ENCODE results near the gene MOGAT3. TPM values are rescaled to one million over a fixed set of nuclear protein-coding genes. Genes with fewer than 3 reads are reported as not detected.
A peak's percentile ranks its signal among the peaks of the same experiment; 100 is the strongest.

Gene MOGAT3
- total RNA-seq, 1 donor from 2014 or later: not detected

GRCh38 chr7:101235522-101235921 lies 34.7 kb upstream of the MOGAT3 start:
- H3K27me3 Mint-ChIP-seq (ENCODE audit: low read depth): peaks cover 12% of the 10 kb centered on the region
- H3K4me3 Mint-ChIP-seq: no peak overlapping the region
- peaks cover 10% of the 10 kb centered on the region for H3K4me1 Mint-ChIP-seq
- H3K9me3 Mint-ChIP-seq: no peaks in the 10 kb centered on the region
- H3K27ac Mint-ChIP-seq (ENCODE audit: unreplicated experiment): no peak overlapping the region
- TF ChIP-seq, protein P1, sequence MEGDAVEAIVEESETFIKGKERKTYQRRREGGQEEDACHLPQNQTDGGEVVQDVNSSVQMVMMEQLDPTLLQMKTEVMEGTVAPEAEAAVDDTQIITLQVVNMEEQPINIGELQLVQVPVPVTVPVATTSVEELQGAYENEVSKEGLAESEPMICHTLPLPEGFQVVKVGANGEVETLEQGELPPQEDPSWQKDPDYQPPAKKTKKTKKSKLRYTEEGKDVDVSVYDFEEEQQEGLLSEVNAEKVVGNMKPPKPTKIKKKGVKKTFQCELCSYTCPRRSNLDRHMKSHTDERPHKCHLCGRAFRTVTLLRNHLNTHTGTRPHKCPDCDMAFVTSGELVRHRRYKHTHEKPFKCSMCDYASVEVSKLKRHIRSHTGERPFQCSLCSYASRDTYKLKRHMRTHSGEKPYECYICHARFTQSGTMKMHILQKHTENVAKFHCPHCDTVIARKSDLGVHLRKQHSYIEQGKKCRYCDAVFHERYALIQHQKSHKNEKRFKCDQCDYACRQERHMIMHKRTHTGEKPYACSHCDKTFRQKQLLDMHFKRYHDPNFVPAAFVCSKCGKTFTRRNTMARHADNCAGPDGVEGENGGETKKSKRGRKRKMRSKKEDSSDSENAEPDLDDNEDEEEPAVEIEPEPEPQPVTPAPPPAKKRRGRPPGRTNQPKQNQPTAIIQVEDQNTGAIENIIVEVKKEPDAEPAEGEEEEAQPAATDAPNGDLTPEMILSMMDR (conservative IDR thresholded peaks at IDR 0.05): no peak
- no peaks in the 10 kb centered on the region for H3K36me3 Mint-ChIP-seq (ENCODE audit: low read depth)
- no peak for DNase-seq (ENCODE audit: low read depth, low spot score)

- Mint-ChIP-seq H3K4me3 (no peak overlapping the region), H3K9me3 (no peaks in the 10 kb centered on the region), H3K36me3 (ENCODE audit: low read depth) (no peaks in the 10 kb centered on the region), H3K27ac (ENCODE audit: unreplicated experiment) (no peak overlapping the region), H3K27me3 (ENCODE audit: low read depth) (peaks cover 13% of the 10 kb centered on the region), H3K4me1 (peaks cover 10% of the 10 kb centered on the region)
- DNase-seq (ENCODE audit: low read depth, low spot score): no peak
- TF ChIP-seq, protein P1 (conservative IDR thresholded peaks at IDR 0.05): peak; percentile 40
These were observed 34.2 kb upstream of the MOGAT3 start for GRCh38 chr7:101235050-101235449.

DNA sequence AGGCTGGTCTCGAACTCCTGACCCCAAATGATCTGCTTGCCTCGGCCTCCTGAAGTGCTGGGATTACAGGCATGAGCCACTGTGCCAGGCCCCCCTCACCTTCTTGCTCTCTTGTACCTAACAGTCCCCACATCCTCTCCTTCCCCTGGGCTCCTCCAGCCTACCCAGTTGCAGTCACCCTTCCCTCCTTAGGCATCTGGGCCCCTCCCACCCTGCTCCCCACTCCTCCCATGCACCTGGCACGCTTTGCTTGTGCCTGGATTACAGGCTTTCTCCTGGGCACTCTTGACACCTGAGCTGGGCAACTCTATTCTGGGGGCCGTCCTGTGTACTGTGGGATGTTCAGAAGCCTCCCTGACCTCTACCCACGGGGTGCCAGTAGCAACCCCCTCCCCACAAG lies 33.8 kb upstream of the MOGAT3 start:
- H3K27me3 Mint-ChIP-seq (ENCODE audit: low read depth): peaks cover 13% of the 10 kb centered on the region

GRCh38 chr7:101233907-101234547 lies 33.2 kb upstream of the MOGAT3 start:
- H3K4me3 Mint-ChIP-seq: no peak overlapping the region
- no peaks in the 10 kb centered on the region for H3K36me3 Mint-ChIP-seq (ENCODE audit: low read depth)
- H3K9me3 Mint-ChIP-seq: no peaks in the 10 kb centered on the region
- TF ChIP-seq, protein P1 (conservative IDR thresholded peaks at IDR 0.05): no peak
- H3K27ac Mint-ChIP-seq (ENCODE audit: unreplicated experiment): no peak overlapping the region
- H3K27me3 Mint-ChIP-seq (ENCODE audit: low read depth): peaks cover 13% of the 10 kb centered on the region
- DNase-seq (ENCODE audit: low read depth, low spot score): no peak
- H3K4me1 Mint-ChIP-seq: peaks cover 10% of the 10 kb centered on the region

More for the DNA sequence above, 33.8 kb upstream of the MOGAT3 start:
- no peak overlapping the region for H3K4me3 Mint-ChIP-seq
- peaks cover 10% of the 10 kb centered on the region for H3K4me1 Mint-ChIP-seq
- no peaks in the 10 kb centered on the region for H3K36me3 Mint-ChIP-seq (ENCODE audit: low read depth)
- H3K9me3 Mint-ChIP-seq: no peaks in the 10 kb centered on the region
- DNase-seq (ENCODE audit: low read depth, low spot score): no peak
- TF ChIP-seq, protein P1 (conservative IDR thresholded peaks at IDR 0.05): no peak
- H3K27ac Mint-ChIP-seq (ENCODE audit: unreplicated experiment): no peak overlapping the region

- peaks cover 13% of the 10 kb centered on the region for H3K27me3 Mint-ChIP-seq (ENCODE audit: low read depth)
- TF ChIP-seq, protein P1 (conservative IDR thresholded peaks at IDR 0.05): no peak
- H3K4me1 Mint-ChIP-seq: peaks cover 10% of the 10 kb centered on the region
- no peak overlapping the region for H3K4me3 Mint-ChIP-seq
- peak overlapping the region; percentile 35 for H3K27ac Mint-ChIP-seq (ENCODE audit: unreplicated experiment)
- H3K36me3 Mint-ChIP-seq (ENCODE audit: low read depth): no peaks in the 10 kb centered on the region
- no peak for DNase-seq (ENCODE audit: low read depth, low spot score)
- H3K9me3 Mint-ChIP-seq: no peaks in the 10 kb centered on the region
These were observed 31.5 kb upstream of the MOGAT3 start for GRCh38 chr7:101232141-101232850.

Measured in neural crest cell (in vitro differentiated cells).